Inferior parietal cortex (tissue), 1 donor: ENCODE results near the gene RNF214.
A peak's percentile ranks its signal among the peaks of the same experiment; 100 is the strongest.

Experiments
- DNase-seq: peaks from one replicate; pipeline ENCODE4 v3.0.0-alpha.2; 2016; ENCODE audit errors: extremely low spot score

RNF214 gene

GRCh38 chr11:117214404-117215110 is 17.9 kb upstream of the RNF214 start:
- DNase-seq: no peak

GRCh38 chr11:117217141-117218084 is 15.1 kb upstream of the RNF214 start:
- DNase-seq: no peak

- DNase-seq: no peak
These were observed 14.1 kb upstream of the RNF214 start for GRCh38 chr11:117218133-117218915.

- no peak for DNase-seq
These were observed 13.5 kb upstream of the RNF214 start for GRCh38 chr11:117219001-117219400.

- no peak for DNase-seq
These were observed 13.0 kb upstream of the RNF214 start for GRCh38 chr11:117219455-117219854.

GRCh38 chr11:117219995-117220394 is 12.5 kb upstream of the RNF214 start:
- no peak for DNase-seq

- DNase-seq: no peak
These were observed 11.9 kb upstream of the RNF214 start for GRCh38 chr11:117220568-117220967.

- no peak for DNase-seq
These were observed 11.3 kb upstream of the RNF214 start for GRCh38 chr11:117220999-117221774.

GRCh38 chr11:117221775-117222517 is 10.5 kb upstream of the RNF214 start:
- no peak for DNase-seq

- DNase-seq: no peak
These were observed 9.3 kb upstream of the RNF214 start for GRCh38 chr11:117222991-117223740.

GRCh38 chr11:117223741-117224689 is 8.5 kb upstream of the RNF214 start:
- no peak for DNase-seq

GRCh38 chr11:117225553-117226170 is 6.8 kb upstream of the RNF214 start:
- DNase-seq: no peak

- peak; percentile 89 for DNase-seq
These were observed 5.8 kb upstream of the RNF214 start for GRCh38 chr11:117226388-117227385.

- DNase-seq: no peak
These were observed 4.4 kb upstream of the RNF214 start for GRCh38 chr11:117228091-117228490.

GRCh38 chr11:117229411-117229810 is 3.1 kb upstream of the RNF214 start:
- DNase-seq: no peak

- no peak for DNase-seq
These were observed 2.6 kb upstream of the RNF214 start for GRCh38 chr11:117229931-117230285.
